OCI-LY7 (cell line): Measurements from ENCODE around the gene DHRSX. TPM values are rescaled to one million over a fixed set of nuclear protein-coding genes. Genes with fewer than 3 reads are reported as not detected.

Experiments used
- BruUV-seq: library from RNA; stranded (reverse); fragments of 400-500 nt; replicated peaks from 2 replicates; lab custom pipeline; 2021; lab: Mats Ljungman, UMichigan
- CTCF ChIA-PET: fragments of 300-600 bp; sonication (Branson Sonifier 250); formaldehyde crosslinking; loops from one replicate; lab custom pipeline; 2022; ENCODE audit warnings: antibody characterized with exemption; ENCODE audit not compliant: unreplicated experiment; lab: Charles Lee
- POLR2A ChIA-PET: fragments of 300-600 bp; sonication (Branson Sonifier 250); formaldehyde crosslinking; loops from one replicate; lab custom pipeline; 2022; ENCODE audit warnings: antibody characterized with exemption; lab: Charles Lee
- DNase-seq: peaks from one replicate; pipeline ENCODE4 v3.0.0-alpha.2; 2015; ENCODE audit warnings: low spot score
- H2AFZ ChIP-seq: fragments of 200-600 bp; sonication (generic), shearing (Covaris generic); 2 replicates; pipeline ENCODE4 v1.6.1; 2014; ENCODE audit warnings: mild to moderate bottlenecking, antibody characterized with exemption, low read length, moderate library complexity
- H3K27ac ChIP-seq: fragments of 200-600 bp; sonication (generic); 2 replicates; pipeline ENCODE4 v1.5.1; 2014; ENCODE audit warnings: mixed run types, low read depth, mild to moderate bottlenecking, moderate library complexity, low read length, inconsistent platforms; ENCODE audit not compliant: poor library complexity, severe bottlenecking
- H3K36me3 ChIP-seq: fragments of 200-600 bp; sonication (generic); 2 replicates; pipeline ENCODE4 v1.6.1; 2014; ENCODE audit warnings: mild to moderate bottlenecking, antibody characterized with exemption, low read length, moderate library complexity, mixed read lengths; ENCODE audit not compliant: insufficient read depth
- H3K4me1 ChIP-seq: fragments of 200-600 bp; sonication (generic); 2 replicates; pipeline ENCODE4 v1.5.1; 2014; ENCODE audit warnings: mild to moderate bottlenecking, low read length; ENCODE audit not compliant: insufficient read depth, poor library complexity, severe bottlenecking
- H3K4me2 ChIP-seq: fragments of 200-600 bp; sonication (generic); 2 replicates; pipeline ENCODE4 v1.6.1; 2014; ENCODE audit warnings: mild to moderate bottlenecking, low read length
- H3K4me3 ChIP-seq: fragments of 200-600 bp; sonication (generic); 2 replicates; pipeline ENCODE4 v1.5.1; 2014; ENCODE audit warnings: mild to moderate bottlenecking, low read depth, low read length; ENCODE audit not compliant: poor library complexity, severe bottlenecking
- H3K79me2 ChIP-seq: fragments of 200-600 bp; sonication (generic); 2 replicates; pipeline ENCODE4 v1.6.1; 2016; ENCODE audit warnings: low read depth, mild to moderate bottlenecking, low read length, moderate library complexity, mixed read lengths; ENCODE audit not compliant: insufficient read depth
- H3K9me2 ChIP-seq: fragments of 200-600 bp; sonication (generic); 2 replicates; pipeline ENCODE4 v1.6.1; 2016; ENCODE audit warnings: mild to moderate bottlenecking, low read length, mixed read lengths; ENCODE audit not compliant: insufficient read depth
- H3K9me3 ChIP-seq: fragments of 200-600 bp; sonication (generic); 2 replicates; pipeline ENCODE4 v1.6.1; 2014; ENCODE audit warnings: mild to moderate bottlenecking, mixed run types, low read length, mixed read lengths
- H4K20me1 ChIP-seq: fragments of 200-600 bp; sonication (generic); 2 replicates; pipeline ENCODE4 v1.6.1; 2014; ENCODE audit warnings: mild to moderate bottlenecking, antibody characterized with exemption, low read length, moderate library complexity, mixed read lengths; ENCODE audit not compliant: insufficient read depth
- CTCF ChIP-seq: fragments of 200-600 bp; sonication (generic); conservative IDR thresholded peaks from 2 replicates; pipeline ENCODE4 v1.5.1; 2014; ENCODE audit warnings: mild to moderate bottlenecking, antibody characterized with exemption, low read length, moderate library complexity, mixed read lengths
- EZH2phosphoT487 ChIP-seq: fragments of 200-600 bp; sonication (generic); IDR thresholded peaks from 2 replicates; pipeline ENCODE4 v1.6.1; 2018; ENCODE audit warnings: low read depth, borderline replicate concordance, mild to moderate bottlenecking, mixed run types, antibody characterized with exemption, low read length, moderate library complexity, mixed read lengths
- intact Hi-C: fragments of 100-400 bp; cut with micrococcal nuclease; formaldehyde crosslinking; loops from one replicate; pipeline ENCODE4 v1.10.0; 2022; ENCODE audit not compliant: unreplicated experiment
- total RNA-seq, 2 experiments: library from RNA; depleted of rRNA in 1 of 2; stranded (reverse); fragments of >200 nt in 1 of 2; shearing (Covaris generic) in 1 of 2; gene quantifications; 2 replicates each; pipeline ENCODE4 v1.2.3, GENCODE V29; 2014 to 2022

DHRSX gene
- total RNA-seq, 2 experiments from 2014 or later = 25.2 to 30.9 TPM

DNA sequence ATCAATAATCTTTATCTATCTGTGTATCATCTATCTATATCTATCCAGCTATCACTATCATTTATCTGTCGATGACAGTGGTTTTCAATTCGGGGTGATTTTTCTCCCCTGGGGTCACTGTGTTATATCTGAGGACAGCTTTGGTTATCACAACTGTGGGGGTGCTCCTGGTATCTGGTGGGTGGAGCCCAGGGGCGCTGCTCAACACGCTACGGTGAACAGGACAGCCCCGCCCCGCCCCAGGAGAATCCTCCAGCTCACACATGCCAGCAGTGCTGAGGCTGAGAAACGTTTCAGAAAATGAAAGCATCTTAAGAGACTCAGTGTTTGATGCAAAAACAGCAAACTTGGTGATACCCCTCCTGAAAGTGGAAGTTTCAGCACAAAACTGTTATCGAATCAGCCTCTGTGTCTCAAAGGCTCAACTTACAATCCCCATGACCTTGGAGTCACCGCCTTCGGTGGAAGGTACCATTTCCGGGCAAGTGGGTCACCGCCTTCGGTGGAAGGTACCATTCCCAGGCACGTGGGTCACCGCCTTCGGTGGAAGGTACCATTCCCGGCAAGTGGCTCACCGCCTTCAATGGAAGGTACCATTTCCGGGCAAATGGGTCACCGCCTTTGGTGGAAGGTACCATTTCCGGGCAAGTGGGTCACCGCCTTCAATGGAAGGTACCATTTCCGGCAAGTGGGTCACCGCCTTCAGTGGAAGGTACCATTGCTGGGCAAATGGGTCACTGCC is 315.3 kb downstream of the DHRSX start:
- intact Hi-C loops = no loop called here
- H3K4me2 ChIP-seq = no peak overlapping the region
- no peaks in the 10 kb centered on the region for H3K36me3 ChIP-seq
- H3K4me1 ChIP-seq = no peaks in the 10 kb centered on the region
- H4K20me1 ChIP-seq = no peaks in the 10 kb centered on the region
- DNase-seq = peak; percentile 16
- H3K4me3 ChIP-seq = no peak overlapping the region
- no TSS peak for BruUV-seq
- TF ChIP-seq CTCF (no peak), EZH2phosphoT487 (no peak)
- peaks cover 7% of the 10 kb centered on the region for H3K9me3 ChIP-seq
- ChIA-PET CTCF (no interaction called here), POLR2A (no interaction called here)
- H2AFZ ChIP-seq = no peak overlapping the region
- H3K27ac ChIP-seq = no peak overlapping the region
- H3K79me2 ChIP-seq = no peaks in the 10 kb centered on the region
- H3K9me2 ChIP-seq = no peaks in the 10 kb centered on the region

- BruUV-seq = no TSS peak
- Histone ChIP-seq H3K27ac (no peak overlapping the region), H3K4me3 (no peak overlapping the region), H3K4me2 (no peak overlapping the region), H3K9me3 (peaks cover 7% of the 10 kb centered on the region), H3K36me3 (no peaks in the 10 kb centered on the region), H3K79me2 (no peaks in the 10 kb centered on the region), H3K9me2 (no peaks in the 10 kb centered on the region), H3K4me1 (peaks cover 10% of the 10 kb centered on the region), H2AFZ (no peak overlapping the region), H4K20me1 (no peaks in the 10 kb centered on the region)
- TF ChIP-seq CTCF (no peak), EZH2phosphoT487 (no peak)
- intact Hi-C loops = no loop called here
- POLR2A ChIA-PET = no interaction called here
- DNase-seq = no peak
- CTCF ChIA-PET = no interaction called here
Measured at GRCh38 chrX:2184089-2184488, 316.7 kb downstream of the DHRSX start.

DNA sequence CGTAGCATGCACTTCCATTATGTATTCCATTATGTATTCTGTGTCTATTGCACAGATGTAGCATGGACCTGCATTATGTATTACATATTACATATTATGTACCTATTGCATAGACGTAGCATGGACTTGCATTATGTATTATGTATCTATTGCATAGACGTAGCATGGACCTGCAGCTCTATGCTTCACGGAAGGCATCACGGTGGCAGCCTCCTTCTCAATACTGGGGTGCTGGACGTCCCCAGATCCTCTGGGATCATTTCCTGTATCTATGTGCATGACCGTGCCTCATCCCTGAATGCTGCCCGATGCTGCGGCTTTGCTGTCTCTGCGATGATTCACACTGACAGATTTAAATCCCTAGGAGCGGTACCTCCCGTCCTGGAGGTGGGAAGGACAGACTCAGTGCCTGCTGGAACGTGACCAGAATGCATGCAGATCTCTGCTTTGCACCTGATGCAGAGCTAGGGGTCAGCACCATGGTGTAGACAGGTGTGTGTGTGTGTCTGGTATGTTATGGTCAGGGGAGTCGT is 317.5 kb downstream of the DHRSX start:
- Histone ChIP-seq H3K27ac (no peak overlapping the region), H3K9me2 (no peaks in the 10 kb centered on the region), H3K4me3 (no peak overlapping the region), H4K20me1 (no peaks in the 10 kb centered on the region), H3K9me3 (peaks cover 7% of the 10 kb centered on the region), H3K79me2 (no peaks in the 10 kb centered on the region), H3K4me1 (peaks cover 19% of the 10 kb centered on the region), H3K4me2 (no peak overlapping the region), H2AFZ (no peak overlapping the region), H3K36me3 (no peaks in the 10 kb centered on the region)
- ChIA-PET CTCF (no interaction called here), POLR2A (no interaction called here)
- no peak for DNase-seq
- no TSS peak for BruUV-seq
- intact Hi-C loops = no loop called here
- TF ChIP-seq CTCF (no peak), EZH2phosphoT487 (no peak)
